GM20000 (cell line): ENCODE results near the gene ZNF221.
"Not testable (repeated sequence)": the region's sequence is repeated elsewhere in the genome, so short reads cannot be mapped to it uniquely, and the experiment has no call there.

Experiments used
- DNase-seq: peaks from one replicate; pipeline ENCODE4 v3.0.0; 2012; ENCODE audit warnings: low spot score
- TF ChIP-seq, protein P1 (sequence below): IDR thresholded peaks from 2 replicates; pipeline ENCODE4 v1.5.1; 2012; ENCODE audit warnings: mild to moderate bottlenecking, control low read depth; ENCODE audit errors: extremely low read depth, missing control alignments

Gene ZNF221

DNA sequence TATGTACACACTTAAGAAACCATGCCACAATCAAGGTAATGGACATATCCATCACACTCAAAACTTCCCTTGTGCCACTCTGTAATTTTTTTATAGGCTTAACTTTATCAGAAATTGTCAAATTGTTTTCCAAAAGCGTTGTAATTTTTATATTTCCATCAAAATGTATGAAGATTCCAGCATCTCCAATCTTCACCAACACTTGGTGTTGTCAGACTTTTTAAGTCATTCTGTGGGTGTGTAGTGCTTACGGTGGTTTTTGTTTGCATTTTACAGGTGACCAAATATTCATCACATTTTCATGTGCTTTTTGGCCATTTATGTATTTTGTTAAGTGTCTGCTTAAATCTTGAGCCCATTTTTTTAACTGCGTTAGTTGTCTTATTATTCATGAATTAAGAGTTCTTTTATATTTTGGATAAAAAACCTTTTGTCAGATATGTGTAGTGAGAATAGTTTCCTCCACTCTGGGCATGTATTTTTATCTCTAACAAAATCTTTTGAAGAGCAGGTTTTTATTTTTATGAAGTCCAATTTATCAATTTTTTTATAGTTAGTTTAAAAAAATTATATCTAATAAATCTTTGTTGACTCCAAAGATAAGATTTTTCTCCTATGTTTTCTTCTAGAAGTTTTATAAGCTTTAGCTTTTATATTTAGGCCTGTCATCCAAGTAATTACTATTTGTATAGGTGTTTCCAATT is 11.3 kb upstream of the ZNF221 start:
- no peak for DNase-seq
- TF ChIP-seq, protein P1, sequence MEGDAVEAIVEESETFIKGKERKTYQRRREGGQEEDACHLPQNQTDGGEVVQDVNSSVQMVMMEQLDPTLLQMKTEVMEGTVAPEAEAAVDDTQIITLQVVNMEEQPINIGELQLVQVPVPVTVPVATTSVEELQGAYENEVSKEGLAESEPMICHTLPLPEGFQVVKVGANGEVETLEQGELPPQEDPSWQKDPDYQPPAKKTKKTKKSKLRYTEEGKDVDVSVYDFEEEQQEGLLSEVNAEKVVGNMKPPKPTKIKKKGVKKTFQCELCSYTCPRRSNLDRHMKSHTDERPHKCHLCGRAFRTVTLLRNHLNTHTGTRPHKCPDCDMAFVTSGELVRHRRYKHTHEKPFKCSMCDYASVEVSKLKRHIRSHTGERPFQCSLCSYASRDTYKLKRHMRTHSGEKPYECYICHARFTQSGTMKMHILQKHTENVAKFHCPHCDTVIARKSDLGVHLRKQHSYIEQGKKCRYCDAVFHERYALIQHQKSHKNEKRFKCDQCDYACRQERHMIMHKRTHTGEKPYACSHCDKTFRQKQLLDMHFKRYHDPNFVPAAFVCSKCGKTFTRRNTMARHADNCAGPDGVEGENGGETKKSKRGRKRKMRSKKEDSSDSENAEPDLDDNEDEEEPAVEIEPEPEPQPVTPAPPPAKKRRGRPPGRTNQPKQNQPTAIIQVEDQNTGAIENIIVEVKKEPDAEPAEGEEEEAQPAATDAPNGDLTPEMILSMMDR = no peak

DNA sequence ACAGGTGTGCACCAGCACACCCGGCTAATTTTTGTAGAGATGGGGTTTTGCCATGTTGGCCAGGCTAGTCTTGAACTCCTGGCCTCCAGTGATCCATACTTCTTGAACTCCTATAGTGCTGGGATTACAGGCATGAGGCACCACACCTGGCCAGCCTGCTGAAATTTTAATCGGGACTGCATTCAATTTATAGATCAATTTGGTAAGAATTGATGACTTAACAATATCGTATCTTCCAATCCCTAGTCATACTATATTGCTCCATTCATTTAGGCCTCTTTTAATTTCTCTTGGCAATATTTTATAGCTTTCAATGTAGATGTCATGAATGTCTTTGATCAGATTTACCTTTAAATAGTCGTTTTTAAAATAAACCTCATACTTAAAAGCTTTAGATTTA is 10.3 kb upstream of the ZNF221 start:
- TF ChIP-seq, protein P1 = no peak
- DNase-seq = no peak

DNA sequence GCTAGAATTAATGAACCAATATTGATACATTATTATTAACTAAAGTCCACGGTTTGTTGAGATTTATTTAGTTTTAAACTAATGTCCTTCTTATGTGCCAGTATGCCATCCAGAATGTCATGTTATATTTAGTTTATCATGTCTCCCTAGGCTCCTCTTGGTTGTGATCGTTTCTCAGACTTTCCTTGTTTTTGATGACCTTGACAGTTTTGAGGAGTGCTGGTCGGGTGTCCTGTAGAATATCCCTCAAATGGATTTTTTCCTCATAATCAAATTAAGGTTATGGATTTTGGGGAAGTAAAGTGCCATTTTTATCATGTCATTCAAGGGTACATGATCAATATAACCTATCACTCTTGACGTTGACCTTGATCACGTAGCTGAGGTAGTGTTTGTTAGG is 9.8 kb upstream of the ZNF221 start:
- no peak for DNase-seq
- TF ChIP-seq, protein P1 = no peak

DNA sequence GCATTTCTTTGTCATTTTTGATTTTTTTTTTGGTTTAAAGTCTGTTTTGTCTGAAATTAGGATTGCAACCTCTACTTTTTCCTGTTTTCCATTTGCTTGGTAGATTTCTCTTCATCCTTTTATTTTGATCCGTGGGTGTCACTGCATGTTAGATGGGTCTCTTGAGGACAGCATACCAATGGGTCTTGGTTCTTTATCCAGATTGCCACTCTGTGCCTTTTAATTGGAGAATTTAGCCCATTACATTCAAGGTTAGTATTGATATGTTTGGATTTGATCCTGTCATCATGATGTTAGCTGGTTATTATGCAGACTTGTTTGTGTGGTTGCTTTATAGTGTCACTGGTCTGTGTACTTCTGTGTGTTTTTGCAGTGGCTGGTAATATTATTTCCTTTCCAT is 3.6 kb upstream of the ZNF221 start:
- DNase-seq = not testable (repeated sequence)

- not testable (repeated sequence) for DNase-seq
Measured at GRCh38 chr19:43949803-43950202, 1.2 kb upstream of the ZNF221 start.

DNA sequence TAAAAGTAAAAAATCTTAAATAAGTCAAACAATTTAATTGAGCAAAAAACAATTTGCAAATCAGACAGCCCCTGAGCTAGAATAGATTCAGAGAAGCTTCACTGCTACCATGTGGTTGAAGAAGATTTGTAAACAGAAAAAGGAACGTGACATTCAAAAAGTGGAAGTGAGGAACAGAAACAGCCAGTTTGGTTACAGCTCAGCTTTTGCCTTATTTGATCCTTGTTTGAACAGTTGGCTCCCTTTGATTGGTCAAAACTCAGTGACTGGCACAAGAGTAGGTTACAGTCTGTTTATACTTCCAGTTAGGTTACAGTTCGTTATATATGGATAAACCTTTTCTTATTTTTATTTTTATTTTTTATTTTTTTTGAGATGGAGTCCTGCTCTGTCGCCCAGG is 5.8 kb downstream of the ZNF221 start:
- no peak for DNase-seq
- TF ChIP-seq, protein P1 = no peak

- no peak for DNase-seq
- TF ChIP-seq, protein P1 = no peak
Measured at GRCh38 chr19:43957891-43958290, 6.9 kb downstream of the ZNF221 start.

DNA sequence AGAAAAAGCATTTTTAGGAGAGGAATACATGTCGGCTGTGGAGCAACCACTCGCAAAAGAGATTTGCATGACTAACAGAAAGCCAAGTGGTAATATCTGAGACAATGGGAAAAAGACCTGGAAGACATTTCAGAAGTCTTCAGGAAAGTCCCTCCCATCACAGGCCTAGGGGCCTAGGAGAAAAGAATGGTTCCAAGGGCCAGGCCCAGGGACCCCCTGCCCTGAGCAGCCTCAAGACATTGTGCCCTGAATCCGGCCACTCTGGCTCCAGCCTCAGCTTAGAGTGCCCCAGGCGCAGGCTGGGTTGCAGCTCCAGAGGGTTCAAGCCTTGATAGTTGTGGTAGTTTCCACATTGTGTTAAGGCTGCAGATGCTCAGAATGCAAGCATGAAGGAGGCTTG is 9.4 kb downstream of the ZNF221 start:
- TF ChIP-seq, protein P1 = no peak
- no peak for DNase-seq
